ENCODE data around the gene MAVS. TPM values are rescaled to one million over a fixed set of nuclear protein-coding genes. Genes with fewer than 3 reads are reported as not detected.
A peak's percentile ranks its signal among the peaks of the same experiment; 100 is the strongest.
"Not testable (repeated sequence)": the region's sequence is repeated elsewhere in the genome, so short reads cannot be mapped to it uniquely, and the experiment has no call there.

Gene MAVS
- total and polyA plus RNA-seq, 11 donors: 32.5 to 74.0 (median 43.3) TPM

DNA sequence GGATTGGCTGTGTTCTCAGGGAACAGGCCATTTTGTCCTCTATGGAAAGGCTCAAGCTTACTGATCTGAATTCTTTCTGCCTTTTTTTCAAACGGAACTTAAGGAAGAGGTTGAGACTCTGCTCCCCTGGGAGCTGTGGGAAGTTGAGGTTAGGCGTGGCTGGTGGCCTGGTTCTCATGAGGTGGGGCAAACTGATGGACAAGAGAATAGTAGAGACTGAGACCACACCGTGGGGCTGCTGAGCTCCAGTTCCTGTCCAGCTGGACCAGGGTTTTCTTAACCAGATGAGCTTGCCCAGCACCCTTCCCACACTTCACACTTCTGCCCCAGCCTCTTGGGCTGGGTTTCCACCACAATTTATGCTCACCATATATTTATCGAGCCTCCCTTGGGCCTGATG is 20.2 kb upstream of the MAVS start:
- no peak for DNase-seq
- no peak for TF ChIP-seq POLR2A (IDR thresholded peaks at IDR 0.05)
- TF ChIP-seq, protein P1, sequence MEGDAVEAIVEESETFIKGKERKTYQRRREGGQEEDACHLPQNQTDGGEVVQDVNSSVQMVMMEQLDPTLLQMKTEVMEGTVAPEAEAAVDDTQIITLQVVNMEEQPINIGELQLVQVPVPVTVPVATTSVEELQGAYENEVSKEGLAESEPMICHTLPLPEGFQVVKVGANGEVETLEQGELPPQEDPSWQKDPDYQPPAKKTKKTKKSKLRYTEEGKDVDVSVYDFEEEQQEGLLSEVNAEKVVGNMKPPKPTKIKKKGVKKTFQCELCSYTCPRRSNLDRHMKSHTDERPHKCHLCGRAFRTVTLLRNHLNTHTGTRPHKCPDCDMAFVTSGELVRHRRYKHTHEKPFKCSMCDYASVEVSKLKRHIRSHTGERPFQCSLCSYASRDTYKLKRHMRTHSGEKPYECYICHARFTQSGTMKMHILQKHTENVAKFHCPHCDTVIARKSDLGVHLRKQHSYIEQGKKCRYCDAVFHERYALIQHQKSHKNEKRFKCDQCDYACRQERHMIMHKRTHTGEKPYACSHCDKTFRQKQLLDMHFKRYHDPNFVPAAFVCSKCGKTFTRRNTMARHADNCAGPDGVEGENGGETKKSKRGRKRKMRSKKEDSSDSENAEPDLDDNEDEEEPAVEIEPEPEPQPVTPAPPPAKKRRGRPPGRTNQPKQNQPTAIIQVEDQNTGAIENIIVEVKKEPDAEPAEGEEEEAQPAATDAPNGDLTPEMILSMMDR (IDR thresholded peaks at IDR 0.05): no peak
- intact Hi-C loops (cut with DNase I): loop anchor here in 1 of 10 donors (2.0 kb wide), 1 partner anchor 16 kb away; no protein-coding TSS in a partner anchor
- H3K27ac ChIP-seq: no peak overlapping the region
- WGBS, 4 donors: 44 to 69% (median 61%) methylated on average over 4 of the region's 4 CpGs
- peaks cover 0 to 15% (median 5%) of the 10 kb centered on the region in 12 donors for H3K4me1 ChIP-seq
- no peaks in the 10 kb centered on the region for H3K9me3 ChIP-seq
- no peak for ATAC-seq
- no peaks in the 10 kb centered on the region for H3K27me3 ChIP-seq
- peaks cover 3 to 60% (median 42%) of the 10 kb centered on the region in 9 donors for H3K36me3 ChIP-seq
- H3K4me3 ChIP-seq: no peak overlapping the region

GRCh38 chr20:3828798-3829197 is 17.8 kb upstream of the MAVS start:
- intact Hi-C loops (cut with DNase I): no loop called here
- DNase-seq: no peak
- H3K27me3 ChIP-seq: no peaks in the 10 kb centered on the region
- no peak for ATAC-seq
- WGBS, 4 donors: 94 to 97% (median 96%) methylated on average over 3 of the region's 3 CpGs
- no peak for TF ChIP-seq POLR2A (IDR thresholded peaks at IDR 0.05)
- H3K4me1 ChIP-seq: peaks cover 0 to 9% (median 2%) of the 10 kb centered on the region in 12 donors
- no peaks in the 10 kb centered on the region for H3K9me3 ChIP-seq
- H3K27ac ChIP-seq: no peak overlapping the region
- no peak overlapping the region for H3K4me3 ChIP-seq
- peaks cover 0 to 40% (median 22%) of the 10 kb centered on the region in 9 donors for H3K36me3 ChIP-seq

GRCh38 chr20:3829891-3830290 is 16.7 kb upstream of the MAVS start:
- WGBS, 4 donors: 94 to 98% (median 98%) methylated on average over 5 of the region's 5 CpGs
- H3K4me3 ChIP-seq; H3K4me1 ChIP-seq; intact Hi-C loops (cut with DNase I); DNase-seq; ATAC-seq; H3K27me3 ChIP-seq; H3K27ac ChIP-seq; H3K9me3 ChIP-seq: not testable (repeated sequence)
- H3K36me3 ChIP-seq: peaks cover 0 to 29% (median 13%) of the 10 kb centered on the region in 9 donors

- no peak for DNase-seq
- Histone ChIP-seq H3K4me1 (peaks cover 0 to 18% (median 0%) of the 10 kb centered on the region in 12 donors), H3K4me3 (no peak overlapping the region), H3K27me3 (no peaks in the 10 kb centered on the region), H3K36me3 (no peaks in the 10 kb centered on the region), H3K9me3 (no peaks in the 10 kb centered on the region), H3K27ac (no peak overlapping the region)
- intact Hi-C loops (cut with DNase I): no loop called here
- no peak for ATAC-seq
- TF ChIP-seq POLR2A (IDR thresholded peaks at IDR 0.05): no peak
- TF ChIP-seq, protein P1 (IDR thresholded peaks at IDR 0.05): no peak
- WGBS, 4 donors: 96 to 100% (median 97%) methylated on average over 4 of the region's 4 CpGs
Measured at GRCh38 chr20:3836132-3836531, 10.5 kb upstream of the MAVS start.

DNA sequence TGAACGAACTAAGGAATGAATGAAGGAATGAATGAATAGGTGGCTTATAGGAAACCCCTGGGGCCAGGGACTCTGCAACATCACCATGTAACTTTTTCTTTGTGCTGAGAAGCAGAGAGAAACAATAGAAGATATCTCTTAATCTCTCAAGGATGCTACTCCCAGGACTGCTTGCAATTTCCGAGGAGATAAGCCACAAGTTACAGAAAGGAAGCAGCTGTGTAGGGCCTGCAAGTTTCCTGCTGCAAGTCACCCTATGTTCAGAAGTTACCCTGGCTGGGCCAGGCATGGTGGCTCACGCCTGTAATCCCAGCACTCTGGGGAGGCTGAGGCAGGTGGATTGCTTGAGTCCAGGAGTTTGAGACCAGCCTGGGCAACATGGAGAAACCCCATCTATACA is 7.3 kb upstream of the MAVS start:
- no peak for DNase-seq
- Histone ChIP-seq H3K4me3 (no peak overlapping the region), H3K27ac (no peak overlapping the region), H3K9me3 (no peaks in the 10 kb centered on the region), H3K4me1 (peaks cover 0 to 18% (median 2%) of the 10 kb centered on the region in 12 donors), H3K36me3 (no peaks in the 10 kb centered on the region), H3K27me3 (no peaks in the 10 kb centered on the region)
- intact Hi-C loops (cut with DNase I): no loop called here
- TF ChIP-seq POLR2A (IDR thresholded peaks at IDR 0.05): no peak
- TF ChIP-seq, protein P1 (IDR thresholded peaks at IDR 0.05): no peak
- 56 to 72% (median 61%) methylated on average over 3 of the region's 3 CpGs for WGBS, 4 donors
- peak in 1 of 4 donors; percentile 69 for ATAC-seq

- WGBS, 4 donors: 93 to 96% (median 95%) methylated on average over 7 of the region's 7 CpGs
- H3K4me3 ChIP-seq; ATAC-seq; H3K27ac ChIP-seq; H3K27me3 ChIP-seq; DNase-seq; intact Hi-C loops (cut with DNase I); H3K36me3 ChIP-seq; H3K9me3 ChIP-seq: not testable (repeated sequence)
- peaks cover 0 to 18% (median 2%) of the 10 kb centered on the region in 12 donors for H3K4me1 ChIP-seq
Measured at GRCh38 chr20:3840201-3840600, 6.4 kb upstream of the MAVS start.

Data from heart left ventricle (tissue), 16 donors.